ENCODE results near the gene BNC2. TPM values are rescaled to one million over a fixed set of nuclear protein-coding genes. Genes with fewer than 3 reads are reported as not detected.

The BNC2 gene
- total RNA-seq, 1 experiment from 2014 or later: 43.6 TPM

DNA sequence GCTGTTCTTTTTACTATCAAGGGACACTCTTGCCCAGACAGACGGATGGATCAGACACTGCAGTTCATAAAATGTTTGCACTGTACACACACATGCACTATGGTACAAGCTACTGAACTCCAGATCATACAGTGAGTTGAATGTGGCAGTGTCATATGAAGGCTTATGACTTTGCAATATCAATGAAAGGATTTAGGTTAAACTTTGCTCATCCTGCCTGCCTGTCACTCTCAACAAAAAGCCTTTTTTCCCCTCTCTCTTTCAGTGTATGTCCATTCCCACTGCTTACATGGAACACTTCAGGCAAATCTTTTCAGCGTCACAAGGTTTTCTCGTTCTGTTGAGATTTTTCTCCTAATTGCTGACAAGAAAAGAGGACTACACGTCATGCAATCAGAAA lies 97.4 kb downstream of the BNC2 start:
- Histone ChIP-seq H3K27me3 (ENCODE audit: insufficient read depth, low read length) (no peaks in the 10 kb centered on the region), H3K56ac (ENCODE audit: insufficient read length, low read depth, low read length) (no peak overlapping the region), H4K8ac (replicated peaks; ENCODE audit: insufficient read length, low read depth, low read length) (no peak overlapping the region), H3K79me2 (ENCODE audit: insufficient read depth, low read length) (no peaks in the 10 kb centered on the region), H2AK5ac (ENCODE audit: insufficient read length, low read length) (no peak overlapping the region), H2BK12ac (ENCODE audit: insufficient read length, low read depth, low read length) (no peak overlapping the region), H2BK5ac (ENCODE audit: insufficient read length, low read length) (no peak overlapping the region), H2BK20ac (ENCODE audit: low read depth, low read length, poor library complexity, severe bottlenecking) (no peak overlapping the region), H3K27ac (ENCODE audit: insufficient read length, low read depth, low read length) (no peak overlapping the region), H3K79me1 (ENCODE audit: insufficient read depth, low read depth, low read length, poor library complexity, severe bottlenecking) (no peaks in the 10 kb centered on the region), H3K4ac (ENCODE audit: low read depth, low read length) (no peak overlapping the region), H3K9me3 (ENCODE audit: control insufficient read depth, low read depth, low read length) (no peaks in the 10 kb centered on the region), H3K9ac (ENCODE audit: extremely low read depth, insufficient read length, low read length) (no peak overlapping the region), H3K14ac (ENCODE audit: insufficient read depth, low read length) (no peak overlapping the region), H3T11ph (ENCODE audit: low read length) (no peak overlapping the region), H2BK15ac (ENCODE audit: low read depth, low read length) (no peak overlapping the region), H4K20me1 (ENCODE audit: control insufficient read depth, insufficient read depth, insufficient read length) (no peaks in the 10 kb centered on the region), H3K18ac (ENCODE audit: insufficient read length, low read depth, low read length) (no peak overlapping the region), H3K23me2 (ENCODE audit: insufficient read length, low read depth, low read length, poor library complexity, severe bottlenecking) (no peaks in the 10 kb centered on the region), H3K23ac (ENCODE audit: insufficient read length, low read depth, low read length) (no peak overlapping the region), H3K4me1 (ENCODE audit: insufficient read depth, low read length) (peaks cover 7% of the 10 kb centered on the region; the same call in 1 of the 2 replicates), H2AFZ (ENCODE audit: low read length) (no peak overlapping the region), H4K91ac (ENCODE audit: insufficient read length, low read depth, low read length) (no peak overlapping the region), H4K5ac (ENCODE audit: insufficient read length, low read depth, low read length) (no peak overlapping the region), H2BK120ac (ENCODE audit: low read depth, low read length, poor library complexity, severe bottlenecking) (no peak overlapping the region), H3K4me2 (ENCODE audit: insufficient read depth, insufficient read length, low read length) (no peak overlapping the region)
- Mint-ChIP-seq H3K9me3 (no peaks in the 10 kb centered on the region; a peak in 2 of 5 replicates), H3K4me1 (peaks cover 56 to 63% of the 10 kb centered on the region in 2 experiments), H3K27ac (peak overlapping the region in 1 of 3 experiments; percentile 6; a peak in 1 of 7 replicates), H3K27me3 (ENCODE audit: low read depth) (no peaks in the 10 kb centered on the region), H3K4me3 (no peak overlapping the region), H3K36me3 (ENCODE audit: insufficient read depth in 1 of 3, low read depth in 3 of 3) (peaks cover 6 to 22% (median 13%) of the 10 kb centered on the region in 3 experiments)
- no peak for DNase-seq
- TF ChIP-seq CTCF (conservative IDR thresholded peaks at IDR 0.05): no peak
- WGBS (ENCODE audit: extremely low coverage, insufficient read length, low lambda C conversion rate): no CpG with 5 or more reads among the region's 4 CpGs

Measured in H9 (cell line).